Measurements from ENCODE around the gene AGBL1. TPM values are rescaled to one million over a fixed set of nuclear protein-coding genes. Genes with fewer than 3 reads are reported as not detected.

The AGBL1 gene
- total RNA-seq, 1 experiment from 2014 or later, result not detected

DNA sequence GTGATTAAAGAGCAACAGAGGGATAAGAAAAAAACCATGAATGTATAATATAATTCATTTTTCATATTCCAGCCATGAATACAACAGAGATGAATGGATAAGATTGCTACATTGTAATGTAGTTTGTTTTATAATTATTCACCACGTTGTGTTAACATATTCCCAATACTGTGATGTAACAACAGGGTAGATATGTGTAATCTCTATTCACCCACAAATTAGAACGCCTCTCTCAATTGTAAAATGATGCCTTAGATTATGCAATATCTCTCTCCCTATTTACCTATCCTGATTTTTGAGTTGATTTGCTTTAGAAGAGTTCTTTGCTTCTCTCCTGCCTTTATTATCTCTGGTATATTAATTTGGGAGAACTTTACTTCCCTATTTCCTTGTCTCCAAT is 193.6 kb downstream of the AGBL1 start:
- Histone ChIP-seq H3K4me2 (ENCODE audit: insufficient read depth, insufficient read length, low read length) (no peak overlapping the region), H3K18ac (ENCODE audit: insufficient read length, low read depth, low read length) (no peak overlapping the region), H2BK12ac (ENCODE audit: insufficient read length, low read depth, low read length) (no peak overlapping the region), H3K79me1 (ENCODE audit: insufficient read depth, low read depth, low read length, poor library complexity, severe bottlenecking) (no peaks in the 10 kb centered on the region), H3K14ac (ENCODE audit: insufficient read depth, low read length) (no peak overlapping the region), H3K4me1 (ENCODE audit: insufficient read depth, low read length) (no peaks in the 10 kb centered on the region), H2BK20ac (ENCODE audit: low read depth, low read length, poor library complexity, severe bottlenecking) (no peak overlapping the region), H4K5ac (ENCODE audit: insufficient read length, low read depth, low read length) (no peak overlapping the region), H2BK5ac (ENCODE audit: insufficient read length, low read length) (no peak overlapping the region), H3K27me3 (ENCODE audit: insufficient read depth, low read length) (no peaks in the 10 kb centered on the region), H4K20me1 (ENCODE audit: control insufficient read depth, insufficient read depth, insufficient read length) (no peaks in the 10 kb centered on the region), H3K4ac (ENCODE audit: low read depth, low read length) (no peak overlapping the region), H3K23ac (ENCODE audit: insufficient read length, low read depth, low read length) (no peak overlapping the region), H4K8ac (replicated peaks; ENCODE audit: insufficient read length, low read depth, low read length) (no peak overlapping the region), H3K9me3 (ENCODE audit: control insufficient read depth, low read depth, low read length) (no peaks in the 10 kb centered on the region), H3K56ac (ENCODE audit: insufficient read length, low read depth, low read length) (no peak overlapping the region), H3K9ac (ENCODE audit: extremely low read depth, insufficient read length, low read length) (no peak overlapping the region), H3K27ac (ENCODE audit: insufficient read length, low read depth, low read length) (no peak overlapping the region), H3T11ph (ENCODE audit: low read length) (no peak overlapping the region), H2AK5ac (ENCODE audit: insufficient read length, low read length) (no peak overlapping the region), H3K79me2 (ENCODE audit: insufficient read depth, low read length) (no peaks in the 10 kb centered on the region), H2AFZ (ENCODE audit: low read length) (no peak overlapping the region), H2BK15ac (ENCODE audit: low read depth, low read length) (no peak overlapping the region), H3K23me2 (ENCODE audit: insufficient read length, low read depth, low read length, poor library complexity, severe bottlenecking) (no peaks in the 10 kb centered on the region), H2BK120ac (ENCODE audit: low read depth, low read length, poor library complexity, severe bottlenecking) (no peak overlapping the region), H4K91ac (ENCODE audit: insufficient read length, low read depth, low read length) (no peak overlapping the region)
- WGBS (ENCODE audit: extremely low coverage, insufficient read length, low lambda C conversion rate), result no CpG with 5 or more reads among the region's 2 CpGs
- TF ChIP-seq, protein P1, sequence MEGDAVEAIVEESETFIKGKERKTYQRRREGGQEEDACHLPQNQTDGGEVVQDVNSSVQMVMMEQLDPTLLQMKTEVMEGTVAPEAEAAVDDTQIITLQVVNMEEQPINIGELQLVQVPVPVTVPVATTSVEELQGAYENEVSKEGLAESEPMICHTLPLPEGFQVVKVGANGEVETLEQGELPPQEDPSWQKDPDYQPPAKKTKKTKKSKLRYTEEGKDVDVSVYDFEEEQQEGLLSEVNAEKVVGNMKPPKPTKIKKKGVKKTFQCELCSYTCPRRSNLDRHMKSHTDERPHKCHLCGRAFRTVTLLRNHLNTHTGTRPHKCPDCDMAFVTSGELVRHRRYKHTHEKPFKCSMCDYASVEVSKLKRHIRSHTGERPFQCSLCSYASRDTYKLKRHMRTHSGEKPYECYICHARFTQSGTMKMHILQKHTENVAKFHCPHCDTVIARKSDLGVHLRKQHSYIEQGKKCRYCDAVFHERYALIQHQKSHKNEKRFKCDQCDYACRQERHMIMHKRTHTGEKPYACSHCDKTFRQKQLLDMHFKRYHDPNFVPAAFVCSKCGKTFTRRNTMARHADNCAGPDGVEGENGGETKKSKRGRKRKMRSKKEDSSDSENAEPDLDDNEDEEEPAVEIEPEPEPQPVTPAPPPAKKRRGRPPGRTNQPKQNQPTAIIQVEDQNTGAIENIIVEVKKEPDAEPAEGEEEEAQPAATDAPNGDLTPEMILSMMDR (conservative IDR thresholded peaks at IDR 0.05), result no peak
- no peaks in the 10 kb centered on the region for H3K9me3 Mint-ChIP-seq
- H3K4me3 Mint-ChIP-seq, result no peak overlapping the region
- H3K27ac Mint-ChIP-seq, result no peak overlapping the region
- H3K27me3 Mint-ChIP-seq (ENCODE audit: low read depth), result no peaks in the 10 kb centered on the region; the same call in 1 of the 2 replicates
- H3K36me3 Mint-ChIP-seq (ENCODE audit: insufficient read depth in 1 of 3, low read depth in 3 of 3), result no peaks in the 10 kb centered on the region; a peak in 1 of 7 replicates
- H3K4me1 Mint-ChIP-seq, result peaks cover 7% of the 10 kb centered on the region in 2 experiments; a peak in 3 of 4 replicates
- DNase-seq, result no peak

All from H9 (cell line).